ENCODE data around the gene SP140L.

The SP140L gene

DNA sequence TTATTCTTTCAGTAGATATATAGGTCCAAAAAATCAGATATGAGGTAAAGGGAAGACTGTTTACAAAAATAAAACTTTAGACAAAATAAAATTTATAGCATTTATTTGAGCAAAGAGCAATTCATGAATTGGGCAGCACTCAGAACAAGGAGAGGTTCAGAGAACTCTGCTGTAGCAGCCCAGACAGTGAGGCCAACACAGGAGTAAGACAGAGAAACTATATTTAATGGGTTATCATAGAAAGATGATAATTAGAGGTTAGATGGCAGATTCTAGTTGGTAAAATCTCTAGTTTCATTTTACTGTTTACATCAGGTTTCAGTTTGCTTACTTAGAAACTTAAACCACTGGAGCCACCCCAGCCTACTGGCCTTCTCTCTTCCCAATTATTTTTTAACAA is 30.1 kb upstream of the SP140L start:
- H3K79me1 ChIP-seq (ENCODE audit: low read length), result no peaks in the 10 kb centered on the region
- no peak overlapping the region for H3K18ac ChIP-seq (ENCODE audit: low read length)
- H2BK5ac ChIP-seq (ENCODE audit: low read length), result no peak overlapping the region
- H3K36me3 ChIP-seq (ENCODE audit: control insufficient read depth, insufficient read depth, low read length), result no peaks in the 10 kb centered on the region
- H2BK15ac ChIP-seq (replicated peaks; ENCODE audit: low read depth), result no peak overlapping the region
- H3K56ac ChIP-seq (ENCODE audit: low read length), result no peak overlapping the region
- H3K9ac ChIP-seq (ENCODE audit: low read length), result no peak overlapping the region
- H3K4me3 ChIP-seq (ENCODE audit: low read length), result no peak overlapping the region
- no peak overlapping the region for H2AK5ac ChIP-seq (ENCODE audit: low read length)
- no peak overlapping the region for H4K8ac ChIP-seq (ENCODE audit: low read depth, low read length)
- DNase-seq, result no peak
- no peak overlapping the region for H3K23ac ChIP-seq (ENCODE audit: low read length)
- no peak overlapping the region for H3K4ac ChIP-seq (ENCODE audit: low read depth, low read length)
- no peak overlapping the region for H4K5ac ChIP-seq (ENCODE audit: low read length)
- no peaks in the 10 kb centered on the region for H3K27me3 ChIP-seq (ENCODE audit: insufficient read depth, low read length, poor library complexity)
- H3K79me2 ChIP-seq (ENCODE audit: control insufficient read depth, insufficient read depth, low read length), result no peaks in the 10 kb centered on the region
- H3K4me1 ChIP-seq (ENCODE audit: control insufficient read depth, low read depth, low read length), result no peaks in the 10 kb centered on the region
- H2BK120ac ChIP-seq (ENCODE audit: low read depth, low read length), result no peak overlapping the region
- H3K4me2 ChIP-seq (ENCODE audit: low read length), result no peak overlapping the region
- no peak overlapping the region for H3K27ac ChIP-seq (ENCODE audit: low read depth, low read length)

DNA sequence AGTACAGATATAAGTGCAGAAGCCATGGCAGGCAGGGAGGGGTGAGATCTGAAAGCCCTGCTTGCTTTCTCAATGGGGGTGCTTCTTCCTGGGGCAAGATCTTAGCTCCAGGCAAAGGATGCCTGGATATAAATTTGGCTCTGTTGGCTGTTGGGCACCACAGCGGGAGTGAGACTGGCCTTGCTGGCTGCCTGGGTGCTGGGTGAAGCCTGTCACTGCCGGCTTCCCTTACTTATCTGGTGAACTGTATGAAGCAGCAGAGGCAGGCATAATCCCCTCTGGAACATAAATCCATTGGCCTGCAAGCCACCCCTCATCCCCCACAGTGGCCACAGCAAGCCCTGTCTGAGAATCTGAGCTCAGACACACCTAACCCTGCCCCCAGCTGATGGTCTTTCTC is 27.4 kb upstream of the SP140L start:
- WGBS (ENCODE audit: extremely low coverage, insufficient coverage, low lambda C conversion rate), result no CpG with 5 or more reads among the region's 2 CpGs
- Histone ChIP-seq H3K79me2 (ENCODE audit: control insufficient read depth, insufficient read depth, low read length) (no peaks in the 10 kb centered on the region), H3K4ac (ENCODE audit: low read depth, low read length) (no peak overlapping the region), H3K18ac (ENCODE audit: low read length) (no peak overlapping the region), H2BK5ac (ENCODE audit: low read length) (no peak overlapping the region), H3K4me2 (ENCODE audit: low read length) (no peak overlapping the region), H3K27me3 (ENCODE audit: insufficient read depth, low read length, poor library complexity) (no peaks in the 10 kb centered on the region), H3K79me1 (ENCODE audit: low read length) (no peaks in the 10 kb centered on the region), H2AK5ac (ENCODE audit: low read length) (no peak overlapping the region), H2BK15ac (replicated peaks; ENCODE audit: low read depth) (no peak overlapping the region), H3K36me3 (ENCODE audit: control insufficient read depth, insufficient read depth, low read length) (no peaks in the 10 kb centered on the region), H2BK120ac (ENCODE audit: low read depth, low read length) (no peak overlapping the region), H3K56ac (ENCODE audit: low read length) (no peak overlapping the region), H3K9ac (ENCODE audit: low read length) (no peak overlapping the region), H3K4me3 (ENCODE audit: low read length) (no peak overlapping the region), H3K4me1 (ENCODE audit: control insufficient read depth, low read depth, low read length) (no peaks in the 10 kb centered on the region), H3K27ac (ENCODE audit: low read depth, low read length) (no peak overlapping the region), H3K23ac (ENCODE audit: low read length) (no peak overlapping the region), H4K8ac (ENCODE audit: low read depth, low read length) (no peak overlapping the region), H4K5ac (ENCODE audit: low read length) (no peak overlapping the region)
- DNase-seq, result no peak

- Histone ChIP-seq H3K4me1 (ENCODE audit: control insufficient read depth, low read depth, low read length) (no peaks in the 10 kb centered on the region), H3K79me1 (ENCODE audit: low read length) (no peaks in the 10 kb centered on the region), H2BK15ac (replicated peaks; ENCODE audit: low read depth) (no peak overlapping the region), H3K79me2 (ENCODE audit: control insufficient read depth, insufficient read depth, low read length) (no peaks in the 10 kb centered on the region), H3K18ac (ENCODE audit: low read length) (no peak overlapping the region), H3K36me3 (ENCODE audit: control insufficient read depth, insufficient read depth, low read length) (no peaks in the 10 kb centered on the region), H3K4me3 (ENCODE audit: low read length) (no peak overlapping the region), H2BK5ac (ENCODE audit: low read length) (no peak overlapping the region), H4K8ac (ENCODE audit: low read depth, low read length) (no peak overlapping the region), H3K4me2 (ENCODE audit: low read length) (no peak overlapping the region), H4K5ac (ENCODE audit: low read length) (no peak overlapping the region), H3K9ac (ENCODE audit: low read length) (no peak overlapping the region), H3K4ac (ENCODE audit: low read depth, low read length) (no peak overlapping the region), H2BK120ac (ENCODE audit: low read depth, low read length) (no peak overlapping the region), H3K27me3 (ENCODE audit: insufficient read depth, low read length, poor library complexity) (no peaks in the 10 kb centered on the region), H2AK5ac (ENCODE audit: low read length) (no peak overlapping the region), H3K56ac (ENCODE audit: low read length) (no peak overlapping the region), H3K23ac (ENCODE audit: low read length) (no peak overlapping the region), H3K27ac (ENCODE audit: low read depth, low read length) (no peak overlapping the region)
- WGBS (ENCODE audit: extremely low coverage, insufficient coverage, low lambda C conversion rate), result no CpG with 5 or more reads among the region's 23 CpGs
- no peak for DNase-seq
These were observed 21.3 kb upstream of the SP140L start for GRCh38 chr2:230305416-230306275.

DNA sequence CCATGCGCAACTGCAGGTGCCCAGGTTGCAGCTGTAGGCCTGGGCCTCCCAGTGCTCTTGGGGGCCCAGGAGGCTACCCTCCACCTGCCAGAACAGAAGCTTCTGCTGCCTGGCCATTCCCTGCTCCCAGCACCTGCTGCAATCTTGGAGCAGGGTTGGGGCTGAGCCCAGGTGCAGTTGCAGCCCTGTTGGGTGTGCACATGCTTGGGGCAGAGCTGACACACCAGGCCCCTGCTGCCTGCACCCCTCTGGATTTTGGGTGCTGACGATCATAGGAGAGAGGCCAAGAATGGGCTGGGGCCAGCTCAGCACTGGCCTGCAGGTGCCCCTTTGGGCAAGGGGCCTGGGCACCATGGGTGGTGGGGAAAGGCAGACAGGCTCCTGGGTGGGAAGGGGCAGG is 20.5 kb upstream of the SP140L start:
- Histone ChIP-seq H2BK120ac (ENCODE audit: low read depth, low read length) (no peak overlapping the region), H2BK15ac (replicated peaks; ENCODE audit: low read depth) (no peak overlapping the region), H2AK5ac (ENCODE audit: low read length) (no peak overlapping the region), H3K27ac (ENCODE audit: low read depth, low read length) (no peak overlapping the region), H3K4me1 (ENCODE audit: control insufficient read depth, low read depth, low read length) (no peaks in the 10 kb centered on the region), H3K18ac (ENCODE audit: low read length) (no peak overlapping the region), H3K9ac (ENCODE audit: low read length) (no peak overlapping the region), H3K4me2 (ENCODE audit: low read length) (no peak overlapping the region), H4K8ac (ENCODE audit: low read depth, low read length) (no peak overlapping the region), H3K56ac (ENCODE audit: low read length) (no peak overlapping the region), H3K79me2 (ENCODE audit: control insufficient read depth, insufficient read depth, low read length) (no peaks in the 10 kb centered on the region), H2BK5ac (ENCODE audit: low read length) (no peak overlapping the region), H3K36me3 (ENCODE audit: control insufficient read depth, insufficient read depth, low read length) (no peaks in the 10 kb centered on the region), H3K27me3 (ENCODE audit: insufficient read depth, low read length, poor library complexity) (no peaks in the 10 kb centered on the region), H3K4ac (ENCODE audit: low read depth, low read length) (no peak overlapping the region), H4K5ac (ENCODE audit: low read length) (no peak overlapping the region), H3K79me1 (ENCODE audit: low read length) (no peaks in the 10 kb centered on the region), H3K23ac (ENCODE audit: low read length) (no peak overlapping the region), H3K4me3 (ENCODE audit: low read length) (no peak overlapping the region)
- no CpG with 5 or more reads among the region's 2 CpGs for WGBS (ENCODE audit: extremely low coverage, insufficient coverage, low lambda C conversion rate)
- no peak for DNase-seq

DNA sequence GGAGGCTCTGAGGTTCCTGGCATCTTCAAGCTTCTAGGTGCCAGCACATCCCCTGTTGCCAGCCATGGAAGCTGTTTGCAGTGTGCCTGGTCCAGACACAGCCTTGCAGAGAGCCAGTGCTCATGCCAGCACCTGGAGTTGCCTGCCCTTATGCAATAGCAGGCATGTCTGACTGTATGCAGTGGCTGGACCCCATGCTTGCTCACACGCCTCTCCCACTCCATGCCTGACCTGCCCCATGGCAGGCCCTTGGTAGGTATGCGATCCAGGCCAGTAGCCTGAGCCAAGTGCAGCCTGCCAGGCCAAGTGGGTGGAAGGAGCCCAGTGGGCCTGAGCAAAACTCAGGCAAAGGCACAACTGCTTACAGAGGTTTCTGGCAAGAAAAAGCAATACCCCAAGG is 19.5 kb upstream of the SP140L start:
- Histone ChIP-seq H4K8ac (ENCODE audit: low read depth, low read length) (no peak overlapping the region), H3K79me2 (ENCODE audit: control insufficient read depth, insufficient read depth, low read length) (no peaks in the 10 kb centered on the region), H3K79me1 (ENCODE audit: low read length) (no peaks in the 10 kb centered on the region), H3K18ac (ENCODE audit: low read length) (no peak overlapping the region), H2BK5ac (ENCODE audit: low read length) (no peak overlapping the region), H3K4ac (ENCODE audit: low read depth, low read length) (no peak overlapping the region), H3K36me3 (ENCODE audit: control insufficient read depth, insufficient read depth, low read length) (no peaks in the 10 kb centered on the region), H3K27me3 (ENCODE audit: insufficient read depth, low read length, poor library complexity) (no peaks in the 10 kb centered on the region), H3K4me1 (ENCODE audit: control insufficient read depth, low read depth, low read length) (no peaks in the 10 kb centered on the region), H2AK5ac (ENCODE audit: low read length) (no peak overlapping the region), H2BK15ac (replicated peaks; ENCODE audit: low read depth) (no peak overlapping the region), H3K23ac (ENCODE audit: low read length) (no peak overlapping the region), H4K5ac (ENCODE audit: low read length) (no peak overlapping the region), H3K4me2 (ENCODE audit: low read length) (no peak overlapping the region), H3K4me3 (ENCODE audit: low read length) (no peak overlapping the region), H2BK120ac (ENCODE audit: low read depth, low read length) (no peak overlapping the region), H3K9ac (ENCODE audit: low read length) (no peak overlapping the region), H3K27ac (ENCODE audit: low read depth, low read length) (no peak overlapping the region), H3K56ac (ENCODE audit: low read length) (no peak overlapping the region)
- WGBS (ENCODE audit: extremely low coverage, insufficient coverage, low lambda C conversion rate), result no CpG with 5 or more reads among the region's 2 CpGs
- DNase-seq, result no peak

DNA sequence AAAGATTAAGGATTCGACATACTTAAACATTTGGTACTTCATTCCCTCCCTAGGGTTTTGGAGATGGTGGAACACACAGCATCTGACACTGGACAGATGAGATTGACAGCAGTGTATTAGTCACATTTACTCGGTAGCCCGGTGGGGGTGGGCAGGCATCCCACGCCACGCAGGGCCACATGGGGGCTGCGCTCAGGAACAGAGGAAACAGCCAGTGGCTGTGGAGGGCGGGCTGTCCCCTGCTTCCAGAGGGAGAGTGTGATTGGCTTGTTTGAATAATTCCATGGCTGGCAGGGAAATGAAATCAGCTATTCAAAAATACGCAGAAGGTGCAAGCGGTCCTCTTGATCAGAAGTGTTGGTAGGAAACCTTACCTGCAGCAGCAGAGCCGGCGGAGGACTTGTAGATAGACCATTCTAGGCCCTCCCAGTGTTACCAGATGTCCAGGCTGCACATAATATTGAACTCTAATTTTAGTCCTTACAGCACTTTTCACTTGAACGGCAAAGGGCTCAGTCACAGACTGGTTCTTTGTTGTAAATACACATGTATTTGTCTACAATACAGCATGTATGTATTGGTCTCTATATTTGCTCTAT is 18.5 kb upstream of the SP140L start:
- Histone ChIP-seq H3K27me3 (ENCODE audit: insufficient read depth, low read length, poor library complexity) (no peaks in the 10 kb centered on the region), H2AK5ac (ENCODE audit: low read length) (no peak overlapping the region)

More for the DNA sequence above, 18.5 kb upstream of the SP140L start:
- Histone ChIP-seq H3K4me2 (ENCODE audit: low read length) (no peak overlapping the region), H4K8ac (ENCODE audit: low read depth, low read length) (no peak overlapping the region), H3K56ac (ENCODE audit: low read length) (no peak overlapping the region), H3K79me2 (ENCODE audit: control insufficient read depth, insufficient read depth, low read length) (no peaks in the 10 kb centered on the region), H3K79me1 (ENCODE audit: low read length) (no peaks in the 10 kb centered on the region), H3K9ac (ENCODE audit: low read length) (no peak overlapping the region), H3K4ac (ENCODE audit: low read depth, low read length) (no peak overlapping the region), H3K36me3 (ENCODE audit: control insufficient read depth, insufficient read depth, low read length) (no peaks in the 10 kb centered on the region), H4K5ac (ENCODE audit: low read length) (no peak overlapping the region), H3K4me3 (ENCODE audit: low read length) (no peak overlapping the region), H2BK5ac (ENCODE audit: low read length) (no peak overlapping the region), H3K27ac (ENCODE audit: low read depth, low read length) (no peak overlapping the region), H2BK120ac (ENCODE audit: low read depth, low read length) (no peak overlapping the region), H3K18ac (ENCODE audit: low read length) (no peak overlapping the region), H3K4me1 (ENCODE audit: control insufficient read depth, low read depth, low read length) (no peaks in the 10 kb centered on the region), H3K23ac (ENCODE audit: low read length) (no peak overlapping the region), H2BK15ac (replicated peaks; ENCODE audit: low read depth) (no peak overlapping the region)
- WGBS (ENCODE audit: extremely low coverage, insufficient coverage, low lambda C conversion rate), result no CpG with 5 or more reads among the region's 12 CpGs
- no peak for DNase-seq

Measured in mesendoderm (in vitro differentiated cells).